Ramos (cell line): ENCODE results near the gene CABP2.
"Not testable (repeated sequence)": the region's sequence is repeated elsewhere in the genome, so short reads cannot be mapped to it uniquely, and the experiment has no call there.

Experiments used
- in situ Hi-C: fragments of 300-500 bp; cut with MboI; formaldehyde crosslinking; loops from one replicate; pipeline ENCODE4 v1.14.3; 2022; ENCODE audit warnings: low sequenced_read_pairs; ENCODE audit not compliant: unreplicated experiment

Gene CABP2

GRCh38 chr11:67511558-67511957 lies 11.7 kb downstream of the CABP2 start:
- in situ Hi-C loops = not testable (repeated sequence)

DNA sequence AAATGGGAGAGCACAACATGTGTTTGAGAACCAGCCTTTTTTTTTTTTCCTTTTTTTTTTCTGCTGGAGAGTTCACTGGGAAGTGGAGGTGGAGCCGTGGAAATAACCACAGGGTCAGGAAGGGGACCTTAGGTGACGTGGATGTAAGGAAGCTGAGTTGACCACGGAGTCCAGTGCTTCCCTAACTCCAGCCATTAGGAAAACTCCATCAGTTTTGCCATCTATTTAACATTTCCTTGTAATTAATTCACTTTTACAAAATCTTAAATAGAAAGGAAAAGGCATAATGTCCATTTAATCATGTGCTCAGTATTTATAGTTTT lies 13.3 kb downstream of the CABP2 start:
- in situ Hi-C loops = no loop called here

DNA sequence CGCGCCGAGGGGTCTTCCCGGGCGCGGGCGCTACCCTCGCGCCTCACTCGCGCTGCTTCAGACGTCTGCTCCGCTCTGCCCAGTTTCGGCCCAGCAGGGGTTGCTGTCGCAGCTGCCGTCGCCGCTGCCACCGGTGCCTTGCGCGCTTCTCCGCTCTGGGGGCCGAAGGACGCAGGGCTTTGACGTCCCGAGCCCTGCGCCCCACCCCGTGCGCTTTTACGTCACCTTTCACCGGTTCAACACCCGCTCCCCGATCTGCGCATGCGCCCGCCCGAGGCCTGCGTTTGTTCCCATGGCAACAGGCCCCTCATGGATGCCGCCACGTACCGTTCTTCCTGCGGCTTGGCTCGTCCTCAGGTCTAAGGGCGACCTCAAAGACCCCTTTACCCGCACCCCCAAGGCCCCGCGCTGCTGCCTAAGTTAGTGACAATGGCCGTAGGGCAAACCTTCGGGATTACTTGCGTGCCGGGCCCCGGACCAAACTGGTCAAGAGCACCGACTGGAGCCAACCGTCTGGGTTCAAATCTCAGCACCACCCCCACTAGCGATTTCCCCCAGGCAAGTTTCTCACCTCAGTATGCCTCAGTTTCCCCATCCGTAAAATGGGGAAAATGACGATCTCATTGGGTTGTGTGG lies 14.6 kb downstream of the CABP2 start:
- in situ Hi-C loops = no loop called here

DNA sequence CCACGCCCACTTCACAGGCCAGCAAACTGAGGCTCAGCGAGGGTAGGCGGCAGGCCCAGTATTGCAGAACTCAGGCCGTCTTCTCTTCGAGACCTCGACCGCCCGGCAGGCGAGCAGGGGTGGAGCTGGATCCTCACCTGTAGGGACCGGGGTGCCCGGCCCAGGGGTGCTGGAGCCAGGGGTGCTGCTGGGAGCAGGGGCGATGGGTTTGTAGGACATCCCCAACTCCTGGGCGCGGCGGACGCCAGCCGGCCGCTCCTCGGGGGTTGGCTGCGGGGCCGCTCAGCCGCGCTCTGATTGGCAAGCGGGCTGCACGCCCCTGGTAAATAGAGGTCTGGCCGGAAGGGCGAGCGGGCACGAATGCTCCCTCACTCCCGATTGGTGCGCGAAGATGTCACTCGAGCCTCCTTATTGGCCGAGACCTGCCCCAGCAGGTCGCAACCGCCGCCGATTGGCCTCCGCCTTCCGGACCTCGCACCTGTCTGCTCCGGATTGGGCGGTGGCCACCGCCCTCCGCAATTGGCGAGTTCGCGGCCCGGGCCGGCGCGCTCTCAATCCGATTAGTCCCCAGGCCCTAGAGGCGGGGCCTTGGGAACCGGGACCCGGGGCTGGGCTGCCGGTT lies 15.3 kb downstream of the CABP2 start, which contains the start of gene CDK2AP2:
TSS of gene CDK2AP2 (minus strand) at position 299 of the 622 bp plus-strand sequence. CDS start at position 219, 80 bp downstream.
- in situ Hi-C loops = no loop called here

DNA sequence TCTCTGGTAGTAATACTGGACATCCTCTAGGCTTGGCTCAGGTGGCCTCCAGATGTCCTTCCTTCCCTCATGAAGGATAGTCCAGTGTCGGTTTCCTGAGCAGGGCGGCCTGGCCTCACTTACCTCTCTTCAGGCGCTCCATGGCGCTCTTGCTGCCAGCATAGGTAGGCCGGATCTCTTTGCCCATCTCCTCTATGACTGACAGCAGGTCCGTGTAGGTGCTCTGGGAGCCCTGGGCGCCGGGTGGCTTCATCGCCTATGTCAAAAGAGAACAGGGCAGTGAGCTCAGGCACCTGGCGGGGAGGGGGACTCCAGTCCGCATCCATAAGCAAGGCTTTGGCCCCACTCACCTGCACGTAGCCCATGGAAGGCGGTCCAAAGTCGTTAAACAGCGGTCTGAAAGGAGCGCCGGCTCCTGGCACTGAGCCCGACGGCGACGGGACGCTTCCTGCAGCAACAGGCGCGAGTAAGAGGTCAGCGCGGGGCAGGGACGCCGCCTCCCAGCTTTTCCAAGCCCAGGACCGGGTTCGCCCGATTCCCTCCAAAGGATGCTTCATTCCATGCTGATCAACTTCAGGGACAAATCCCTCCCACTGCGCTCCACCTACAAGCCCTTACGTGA lies 15.9 kb downstream of the CABP2 start:
- in situ Hi-C loops = no loop called here

DNA sequence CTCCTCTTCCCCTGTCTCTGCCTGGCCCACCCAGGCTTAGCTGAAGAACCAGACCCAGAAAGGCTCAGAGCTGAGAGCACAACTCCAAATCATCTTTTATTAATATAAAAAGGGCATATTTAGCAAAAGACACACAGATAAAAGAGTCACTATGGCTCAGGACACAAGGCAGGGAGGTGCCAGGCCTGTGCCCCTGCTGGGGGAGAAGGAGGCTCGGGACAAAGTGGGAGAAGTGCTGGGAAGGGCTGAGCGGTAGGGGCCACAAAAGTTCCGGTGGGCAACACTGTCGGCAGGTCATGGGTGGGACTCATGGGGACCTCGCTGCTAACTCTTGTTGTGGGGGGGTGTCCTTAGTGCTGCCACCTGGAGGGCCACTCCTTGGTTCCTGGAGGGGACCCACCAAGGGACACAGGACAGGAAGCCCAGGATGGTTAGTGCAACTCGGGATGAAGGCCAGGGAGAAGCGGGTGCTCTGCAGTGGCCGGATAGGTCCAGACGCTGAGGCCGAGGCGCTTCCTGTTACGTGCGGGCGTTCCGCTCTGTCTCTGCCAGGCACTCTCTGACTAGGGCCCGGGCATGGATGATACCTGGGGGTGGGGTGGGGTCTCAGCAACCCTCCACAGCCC lies 16.7 kb downstream of the CABP2 start:
- in situ Hi-C loops = no loop called here

GRCh38 chr11:67505605-67506396 lies 17.4 kb downstream of the CABP2 start:
- in situ Hi-C loops = no loop called here

GRCh38 chr11:67504950-67505581 lies 18.2 kb downstream of the CABP2 start, which contains the start of gene PITPNM1:
Gene PITPNM1, minus strand, starts transcription at chr11:67505363. Its CDS starts 1,183 bp downstream, at chr11:67504180.
- in situ Hi-C loops = no loop called here

DNA sequence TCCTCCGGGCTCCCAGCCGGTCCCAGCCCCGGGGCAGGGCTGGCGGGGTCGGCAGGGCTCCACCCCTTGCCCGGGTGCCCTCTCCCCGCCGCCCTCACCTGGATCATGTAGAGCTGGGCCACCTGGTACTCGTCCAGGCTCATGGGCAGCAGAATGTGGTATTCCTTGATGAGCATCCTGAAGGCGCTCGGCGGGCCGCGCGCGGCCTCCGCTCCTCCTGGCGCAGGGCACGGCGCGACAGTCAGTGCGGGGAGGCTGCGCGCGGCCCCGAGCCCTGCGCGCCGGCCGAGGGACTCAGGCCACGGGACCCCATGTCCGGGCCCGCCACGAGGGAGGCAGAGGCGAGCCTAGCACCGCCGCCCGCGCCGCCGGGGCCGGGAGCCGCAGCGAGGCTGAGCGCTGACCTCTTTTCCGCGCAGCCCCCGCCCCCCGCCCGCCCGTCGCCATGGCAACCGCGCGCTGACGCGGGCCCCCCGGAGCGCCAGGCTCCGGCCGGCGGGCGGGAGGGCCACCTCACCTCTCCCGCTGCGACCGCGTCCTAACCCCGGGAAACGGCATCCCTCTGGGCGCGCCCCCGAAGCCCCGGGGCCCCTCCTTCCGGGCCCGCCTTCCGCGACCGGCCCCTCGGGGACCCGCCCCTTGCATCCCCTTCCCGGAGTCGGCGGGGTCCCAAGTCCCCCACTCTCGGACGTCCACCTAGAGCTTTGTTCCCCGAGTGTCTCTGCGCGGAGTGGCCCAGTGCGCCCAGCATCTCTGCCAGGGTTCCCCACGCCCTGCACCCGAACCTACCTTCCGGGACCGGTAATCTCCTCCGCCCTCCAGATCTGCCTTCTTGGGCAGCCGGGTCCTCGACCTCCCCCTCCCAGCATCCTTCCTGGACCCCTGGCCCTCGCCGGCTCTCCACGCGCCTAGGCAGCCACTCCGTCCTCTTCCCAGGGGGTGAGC lies 19.0 kb downstream of the CABP2 start:
- in situ Hi-C loops = no loop called here

DNA sequence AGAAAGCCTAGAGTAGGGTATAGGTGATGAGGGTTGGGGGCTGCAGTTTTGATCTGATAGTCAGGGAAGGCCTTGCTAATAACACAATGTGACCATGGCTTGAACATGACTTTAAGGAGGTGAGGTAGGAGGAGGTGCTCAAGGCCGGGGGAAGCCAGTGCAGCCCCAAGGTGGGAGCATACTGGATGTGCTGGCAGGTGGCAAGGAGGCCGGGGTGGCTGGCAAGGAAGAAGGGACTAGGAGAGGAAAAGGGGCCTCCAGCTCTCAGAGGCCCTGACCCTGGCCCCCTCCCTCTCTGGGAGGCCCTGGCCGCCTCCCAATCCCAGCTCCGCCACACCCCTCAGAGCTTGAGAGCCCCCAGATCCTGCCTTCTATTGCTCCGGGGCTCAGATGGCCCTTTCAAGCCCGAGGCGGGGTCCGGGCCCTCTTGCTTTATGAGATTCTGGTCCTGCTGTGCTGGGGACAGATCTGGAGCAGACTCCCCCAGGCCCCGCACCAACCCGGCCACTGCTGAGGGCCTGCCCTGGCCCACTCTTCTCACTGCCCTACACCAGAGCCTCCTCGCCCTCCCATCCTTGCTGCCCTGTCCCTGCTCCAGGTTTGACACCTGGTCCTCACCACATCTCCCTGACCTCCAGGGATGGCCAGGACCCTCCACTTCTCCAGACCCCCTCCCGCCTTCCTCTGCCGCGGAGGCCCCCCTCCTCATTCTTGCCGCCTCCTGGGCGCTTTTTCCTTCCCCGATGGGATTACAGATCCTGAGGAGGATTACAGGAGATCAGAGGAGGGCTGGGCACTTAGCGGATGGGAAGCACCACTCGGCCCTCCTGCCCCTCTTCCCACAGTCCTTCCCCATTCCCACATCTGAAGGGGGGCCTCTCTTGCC lies 19.9 kb downstream of the CABP2 start:
- in situ Hi-C loops = no loop called here

GRCh38 chr11:67502328-67502979 lies 20.8 kb downstream of the CABP2 start:
- in situ Hi-C loops = no loop called here

DNA sequence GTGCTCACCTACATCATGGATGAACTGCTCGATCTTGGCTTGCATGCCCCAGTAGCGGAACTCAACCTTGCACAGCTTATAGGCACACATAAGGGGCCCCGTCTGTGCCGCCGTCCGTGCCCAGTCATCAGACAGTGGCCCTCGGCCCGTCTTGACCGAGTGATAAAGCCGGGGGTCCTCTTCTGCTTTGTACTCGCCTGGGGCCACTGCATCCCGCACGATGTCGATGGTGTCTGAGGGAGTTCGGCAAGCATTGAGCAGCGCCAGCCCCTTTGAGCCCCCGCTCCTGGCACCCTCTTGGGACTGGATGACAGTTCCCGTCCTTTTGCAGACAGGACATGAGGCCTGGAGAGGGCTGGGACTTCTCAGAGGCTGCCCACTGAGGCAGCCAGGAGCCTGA lies 21.4 kb downstream of the CABP2 start:
- in situ Hi-C loops = no loop called here

DNA sequence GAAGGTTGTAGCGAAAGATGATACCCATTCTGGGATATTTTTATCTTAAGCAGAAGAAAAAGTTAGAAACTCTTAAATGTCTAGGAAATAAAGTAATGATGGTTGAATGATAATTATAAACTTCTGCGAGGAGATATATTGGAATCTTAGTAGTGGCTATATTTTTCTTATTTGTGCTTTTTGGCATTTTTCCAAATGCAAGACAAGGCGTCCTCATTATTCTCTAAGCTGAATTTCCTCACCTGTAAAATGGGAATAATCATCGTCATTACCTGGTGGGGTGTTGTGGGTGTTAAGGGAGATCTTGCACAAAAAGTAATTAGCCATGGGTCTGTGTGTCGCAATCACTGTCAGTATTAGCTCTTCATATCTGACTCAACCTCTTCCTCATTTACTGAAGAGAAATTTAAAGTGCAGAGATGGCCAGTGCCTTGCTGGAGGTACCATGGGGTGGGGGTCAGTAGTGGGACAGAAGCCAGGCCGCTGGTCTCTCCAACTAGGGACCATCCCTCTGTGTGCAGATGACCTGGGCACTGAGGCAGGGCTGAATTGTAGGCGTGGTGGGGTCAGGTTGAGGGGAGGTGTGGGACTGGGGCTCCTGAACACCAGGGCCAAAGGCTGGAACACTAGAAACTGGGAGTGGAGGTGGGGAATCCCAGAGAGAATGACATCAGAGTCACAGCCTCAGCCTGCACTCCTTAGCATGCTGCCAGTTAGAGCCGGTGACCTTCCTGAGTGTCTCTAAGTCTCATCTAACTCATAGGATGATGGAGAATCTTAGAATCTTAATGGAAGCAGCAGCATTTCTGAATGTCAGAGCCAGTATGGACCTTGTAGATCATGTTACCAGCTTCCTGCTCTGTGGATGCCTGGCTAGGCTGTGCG lies 22.2 kb downstream of the CABP2 start:
- in situ Hi-C loops = no loop called here

GRCh38 chr11:67500484-67500821 lies 22.8 kb downstream of the CABP2 start:
- in situ Hi-C loops = no loop called here

DNA sequence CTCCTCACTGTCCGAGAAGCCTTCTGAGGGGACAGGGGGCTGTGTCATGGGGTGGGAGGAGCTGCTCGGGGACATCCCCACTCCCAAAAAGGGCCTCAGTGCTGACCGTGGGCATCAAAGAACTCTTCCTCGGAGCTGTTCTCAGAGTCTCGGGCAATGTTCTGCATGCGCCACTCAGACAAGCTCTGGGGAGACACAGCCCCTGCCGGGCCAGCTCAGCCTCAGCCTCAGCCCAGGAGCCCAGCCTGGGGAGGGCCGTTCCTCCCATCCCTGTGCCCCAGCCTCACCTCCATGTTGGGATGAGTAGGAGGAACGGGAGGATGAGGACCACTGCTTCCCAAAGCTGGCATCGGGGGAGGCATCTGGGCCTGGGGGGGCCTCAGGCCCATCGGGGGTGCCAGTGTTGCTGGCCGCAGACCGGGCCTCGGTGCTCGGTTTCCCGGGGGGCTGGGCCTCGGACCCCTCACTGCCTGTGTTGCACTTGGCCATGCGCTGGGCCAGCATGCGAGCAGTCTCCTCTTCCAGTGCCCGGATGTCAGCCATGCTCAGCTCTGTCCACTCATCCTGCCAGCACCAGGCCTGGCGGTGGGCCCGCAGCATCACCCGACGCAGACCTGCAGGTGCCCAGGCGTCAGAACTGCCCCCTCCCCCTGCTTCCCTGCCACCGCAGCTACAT lies 23.3 kb downstream of the CABP2 start:
- in situ Hi-C loops = no loop called here

GRCh38 chr11:67498544-67498972 lies 24.7 kb downstream of the CABP2 start:
- in situ Hi-C loops = no loop called here
